ENCODE results near the gene CSNK1G1.

DNA sequence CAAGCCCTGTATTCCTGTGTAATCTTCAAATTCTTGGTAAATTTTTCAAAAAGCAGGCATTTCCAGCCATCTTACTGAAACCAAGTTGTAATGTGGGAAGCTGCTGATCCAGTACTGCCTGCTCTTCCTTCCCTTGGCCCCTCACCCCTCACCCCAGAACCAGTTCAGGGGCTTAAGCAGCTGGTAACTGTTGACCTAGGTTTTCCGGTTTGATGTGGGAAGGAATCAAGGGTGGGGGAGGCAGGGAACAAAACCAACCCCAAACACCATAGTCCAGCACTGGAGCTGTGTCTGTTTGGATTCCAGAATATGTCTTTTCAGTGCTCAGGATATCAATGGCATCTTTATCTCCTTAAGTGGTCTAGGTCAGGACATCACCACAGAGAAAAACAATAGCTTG lies 233.5 kb downstream of the CSNK1G1 start:
- TF ChIP-seq, protein P1, sequence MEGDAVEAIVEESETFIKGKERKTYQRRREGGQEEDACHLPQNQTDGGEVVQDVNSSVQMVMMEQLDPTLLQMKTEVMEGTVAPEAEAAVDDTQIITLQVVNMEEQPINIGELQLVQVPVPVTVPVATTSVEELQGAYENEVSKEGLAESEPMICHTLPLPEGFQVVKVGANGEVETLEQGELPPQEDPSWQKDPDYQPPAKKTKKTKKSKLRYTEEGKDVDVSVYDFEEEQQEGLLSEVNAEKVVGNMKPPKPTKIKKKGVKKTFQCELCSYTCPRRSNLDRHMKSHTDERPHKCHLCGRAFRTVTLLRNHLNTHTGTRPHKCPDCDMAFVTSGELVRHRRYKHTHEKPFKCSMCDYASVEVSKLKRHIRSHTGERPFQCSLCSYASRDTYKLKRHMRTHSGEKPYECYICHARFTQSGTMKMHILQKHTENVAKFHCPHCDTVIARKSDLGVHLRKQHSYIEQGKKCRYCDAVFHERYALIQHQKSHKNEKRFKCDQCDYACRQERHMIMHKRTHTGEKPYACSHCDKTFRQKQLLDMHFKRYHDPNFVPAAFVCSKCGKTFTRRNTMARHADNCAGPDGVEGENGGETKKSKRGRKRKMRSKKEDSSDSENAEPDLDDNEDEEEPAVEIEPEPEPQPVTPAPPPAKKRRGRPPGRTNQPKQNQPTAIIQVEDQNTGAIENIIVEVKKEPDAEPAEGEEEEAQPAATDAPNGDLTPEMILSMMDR (conservative IDR thresholded peaks at IDR 0.05; ENCODE audit: low read depth, low read length): no peak
- no peak for TF ChIP-seq EZH2 (IDR thresholded peaks at IDR 0.05; ENCODE audit: borderline replicate concordance, low read depth, low read length, poor library complexity, severe bottlenecking)
